ENCODE data around the gene TMEM258.

GRCh38 chr11:61756452-61757212 is 35.8 kb downstream of the TMEM258 start:
- TF ChIP-seq ARNT (IDR thresholded peaks at IDR 0.05) (no peak), SP1 (IDR thresholded peaks at IDR 0.05) (no peak), SUZ12 (IDR thresholded peaks at IDR 0.05) (no peak), TARDBP (IDR thresholded peaks at IDR 0.05) (no peak), HDGF (IDR thresholded peaks at IDR 0.05; ENCODE audit: borderline replicate concordance) (no peak), FOXM1 (IDR thresholded peaks at IDR 0.05; ENCODE audit: borderline replicate concordance) (no peak), FOXK2 (IDR thresholded peaks at IDR 0.05) (no peak), FOXA1 (IDR thresholded peaks at IDR 0.05) (no peak), PKNOX1 (IDR thresholded peaks at IDR 0.05) (no peak), NFRKB (IDR thresholded peaks at IDR 0.05) (no peak), BHLHE40 (IDR thresholded peaks at IDR 0.05; ENCODE audit: borderline replicate concordance) (no peak)

Data from HEK293T (cell line).